B cell (primary cell): ENCODE data around the gene MYL5. TPM values are rescaled to one million over a fixed set of nuclear protein-coding genes. Genes with fewer than 3 reads are reported as not detected.

Source experiments
- ATAC-seq: fragments of 200-7000 bp; cut with Tn5 transposase; one replicate; pipeline ENCODE4 v1.10.0; 2021; ENCODE audit warnings: low read depth, mild to moderate bottlenecking, moderate number of reproducible peaks, moderate library complexity
- CTCF ChIA-PET: fragments of 350-600 bp; sonication (Branson Sonifier 250); formaldehyde crosslinking; loops from one replicate; lab custom pipeline; 2021; ENCODE audit warnings: antibody characterized with exemption, inconsistent platforms; lab: Charles Lee
- POLR2A ChIA-PET: fragments of 350-600 bp; sonication (Branson Sonifier 250); formaldehyde crosslinking; loops from one replicate; lab custom pipeline; 2021; ENCODE audit warnings: antibody characterized with exemption; lab: Charles Lee
- DNase-seq: peaks from one replicate; pipeline ENCODE4 v3.0.0; 2013
- H2AFZ ChIP-seq: 2 replicates; pipeline ENCODE4 v1.6.1; 2012; ENCODE audit warnings: mild to moderate bottlenecking, low read depth, low read length; ENCODE audit not compliant: insufficient read depth, poor library complexity, severe bottlenecking
- H3K27ac ChIP-seq, 2 donors: 1 replicate in 1 of 2; 2 replicates in 1 of 2; pipeline ENCODE4 v1.5.1; 2012 to 2013; ENCODE audit warnings: low read length in 2 of 2, mild to moderate bottlenecking in 2 of 2, moderate library complexity in 1 of 2
- H3K27me3 ChIP-seq, 4 experiments: fragments of 200-600 bp in 1 of 4; sonication (generic) in 1 of 4; replicated peaks in 1 of 4; 1 replicate in 2 of 4; 2 replicates in 2 of 4; pipeline versions ENCODE4 v1.6.1 to v1.7.0; 2013 to 2016; ENCODE audit warnings: low read length in 3 of 4, mild to moderate bottlenecking in 2 of 4, mixed read lengths in 1 of 4, moderate library complexity in 1 of 4; ENCODE audit not compliant: insufficient read depth in 4 of 4, control insufficient read depth in 3 of 4; ENCODE audit errors: control extremely low read depth in 1 of 4
- H3K36me3 ChIP-seq, 2 experiments: replicated peaks in 1 of 2; 1 replicate in 1 of 2; 2 replicates in 1 of 2; pipeline versions ENCODE4 v1.6.1 to v1.7.1; 2013; ENCODE audit warnings: low read length in 1 of 2; ENCODE audit not compliant: insufficient read depth in 2 of 2, control insufficient read depth in 1 of 2; ENCODE audit errors: control extremely low read depth in 1 of 2, extremely low read depth in 1 of 2
- H3K4me1 ChIP-seq, 2 donors: fragments of 200-600 bp in 1 of 2; sonication (generic) in 1 of 2; 1 replicate in 1 of 2; 2 replicates in 1 of 2; pipeline versions ENCODE4 v1.5.1 to v1.6.1; 2013 to 2017; ENCODE audit warnings: low read length in 2 of 2; ENCODE audit not compliant: control insufficient read depth in 2 of 2, insufficient read depth in 2 of 2
- H3K4me2 ChIP-seq: replicated peaks from 2 replicates; pipeline ENCODE3; 2012; ENCODE audit warnings: mild to moderate bottlenecking, low read depth, low read length; ENCODE audit not compliant: poor library complexity, severe bottlenecking
- H3K4me3 ChIP-seq, 5 experiments: fragments of 200-600 bp in 1 of 5; sonication (generic) in 1 of 5; 1 replicate in 3 of 5; 2 replicates in 2 of 5; pipeline versions ENCODE4 v1.5.1 to v1.7.0; 2011 to 2016; ENCODE audit warnings: low read length in 4 of 5, mild to moderate bottlenecking in 4 of 5, low read depth in 2 of 5, control low read depth in 1 of 5, moderate library complexity in 1 of 5; ENCODE audit not compliant: insufficient read depth in 1 of 5; ENCODE audit errors: control extremely low read depth in 1 of 5, extremely low read depth in 1 of 5
- H3K79me2 ChIP-seq: fragments of 200-600 bp; sonication (generic); one replicate; pipeline ENCODE4 v1.6.0; 2016; ENCODE audit warnings: low read length; ENCODE audit not compliant: control insufficient read depth, insufficient read depth
- H3K9ac ChIP-seq: fragments of 200-600 bp; sonication (generic); 2 replicates; pipeline ENCODE4 v1.6.1; 2017; ENCODE audit warnings: mild to moderate bottlenecking, low read length, moderate library complexity
- H3K9me3 ChIP-seq, 3 donors: one replicate each; pipeline versions ENCODE4 v1.6.1 to v1.7.1; 2013; ENCODE audit warnings: low read length in 2 of 3; ENCODE audit not compliant: control insufficient read depth in 2 of 3, insufficient read depth in 1 of 3; ENCODE audit errors: control extremely low read depth in 1 of 3
- H4K20me1 ChIP-seq: 2 replicates; pipeline ENCODE4 v1.6.0; 2012; ENCODE audit warnings: mild to moderate bottlenecking, low read length; ENCODE audit not compliant: insufficient read depth, control insufficient read depth, poor library complexity, severe bottlenecking
- H3K27ac Mint-ChIP-seq: one replicate; pipeline ENCODE4 v1.8.0; 2021; ENCODE audit warnings: mixed read lengths
- H3K27me3 Mint-ChIP-seq: one replicate; pipeline ENCODE4 v1.8.0; 2021; ENCODE audit warnings: mixed read lengths
- H3K4me1 Mint-ChIP-seq: one replicate; pipeline ENCODE4 v1.8.0; 2021; ENCODE audit warnings: mixed read lengths
- H3K4me3 Mint-ChIP-seq: one replicate; pipeline ENCODE4 v1.8.0; 2021; ENCODE audit warnings: mixed read lengths
- H3K9me3 Mint-ChIP-seq: one replicate; pipeline ENCODE4 v1.8.0; 2022; ENCODE audit warnings: mixed read lengths; ENCODE audit not compliant: insufficient read depth
- EZH2 ChIP-seq: IDR thresholded peaks from 2 replicates; pipeline ENCODE4 v1.6.1; 2012; ENCODE audit warnings: borderline replicate concordance, low read depth, mild to moderate bottlenecking, moderate library complexity, low read length; ENCODE audit not compliant: insufficient read depth, poor library complexity, severe bottlenecking
- WGBS: methylation state at CpG from one replicate; pipeline ENCODE4 v1.1.5; 2013; ENCODE audit warnings: missing lambda C conversion rate; ENCODE audit not compliant: insufficient coverage; 5-methylcytosine and 5-hydroxymethylcytosine counted together
- intact Hi-C: fragments of 100-400 bp; cut with micrococcal nuclease; formaldehyde crosslinking; loops from one replicate; pipeline ENCODE4 v1.10.0; 2022
- polyA plus RNA-seq: library from polyadenylated mRNA; depleted of rRNA; stranded (reverse); fragments of >200 nt; gene quantifications from 2 replicates; pipeline ENCODE4 v1.2.3, GENCODE V29; 2012
- total RNA-seq, 2 donors: library from RNA; stranded (reverse); fragments of 120-200 nt in 1 of 2; gene quantifications; 1 replicate in 1 of 2; 2 replicates in 1 of 2; pipeline versions ENCODE4 v1.2.3 to v1.2.4, GENCODE V29; 2013 to 2022
- TF ChIP-seq, protein P1 (sequence below): fragments of 200-600 bp; IDR thresholded peaks from one replicate; pipeline ENCODE4 v1.8.0; 2022; ENCODE audit warnings: antibody characterized with exemption, mild to moderate bottlenecking

MYL5 gene
- total and polyA plus RNA-seq, 2 donors (not counting 1 experiment from before 2014, with no cell fraction given): 16.9 to 38.3 TPM

DNA sequence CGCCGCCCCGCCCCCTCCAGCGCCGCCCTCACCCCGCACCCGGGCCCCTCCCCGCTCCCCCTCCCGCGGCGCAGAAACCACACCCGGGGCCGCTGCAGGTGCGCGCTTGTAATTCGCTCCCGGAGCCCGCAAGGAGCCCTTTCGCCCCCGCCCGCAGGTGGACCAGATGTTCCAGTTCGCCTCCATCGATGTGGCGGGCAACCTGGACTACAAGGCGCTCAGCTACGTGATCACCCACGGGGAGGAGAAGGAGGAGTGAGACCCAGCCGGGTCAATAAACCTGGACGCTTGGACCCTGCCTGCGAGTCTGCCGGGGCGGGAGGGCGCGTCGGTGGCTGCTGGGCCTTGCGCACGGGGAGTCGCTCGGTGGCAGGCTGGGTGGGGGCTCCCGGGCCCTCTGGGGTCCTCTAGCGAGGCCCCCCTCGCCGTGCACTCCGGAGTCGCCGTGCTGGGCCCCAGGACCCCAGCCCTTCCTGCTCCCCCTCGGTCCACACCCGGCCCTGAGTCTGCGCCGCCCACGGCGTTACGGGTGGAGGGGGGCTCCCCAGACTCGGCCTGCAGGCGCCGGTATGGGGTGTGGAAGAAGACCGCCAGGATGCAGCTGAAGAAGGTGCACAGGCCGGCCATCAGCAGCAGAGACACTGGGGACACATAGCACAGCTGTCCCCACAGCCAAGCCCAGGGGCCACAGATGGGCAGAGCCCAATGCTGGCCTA lies 7.6 kb downstream of the MYL5 start:
- Histone ChIP-seq H2AFZ (no peak overlapping the region), H3K4me1 (peaks cover 12 to 26% of the 10 kb centered on the region in 2 donors), H3K36me3 (no peaks in the 10 kb centered on the region), H3K79me2 (no peaks in the 10 kb centered on the region), H4K20me1 (no peaks in the 10 kb centered on the region), H3K9me3 (peaks cover 0 to 10% (median 0%) of the 10 kb centered on the region in 3 donors), H3K4me2 (peak overlapping the region; percentile 42), H3K4me3 (peak overlapping the region in 1 of 5 experiments; percentile 23), H3K27ac (no peak overlapping the region), H3K27me3 (peaks cover 0 to 2% (median 0%) of the 10 kb centered on the region in 4 experiments), H3K9ac (no peak overlapping the region)
- Mint-ChIP-seq H3K27ac (peak overlapping the region; percentile 41), H3K4me3 (peak overlapping the region; percentile 19), H3K4me1 (peaks cover 21% of the 10 kb centered on the region), H3K9me3 (no peaks in the 10 kb centered on the region), H3K27me3 (peaks cover 8% of the 10 kb centered on the region)
- POLR2A ChIA-PET: interaction anchor here (0.7 kb wide), 1 partner anchor 23 kb away, joined by 3 read pairs; the partner anchor contains the start of gene PCGF3
- CTCF ChIA-PET: no interaction called here
- peak; percentile 63 for DNase-seq
- 84% methylated on average over 47 of the region's 58 CpGs for WGBS
- intact Hi-C loops: loop anchor here (1.0 kb wide), 1 partner anchor 23 kb away; the partner anchor contains the start of gene PCGF3
- peak; percentile 12 for ATAC-seq
- TF ChIP-seq EZH2: no peak
- TF ChIP-seq, protein P1, sequence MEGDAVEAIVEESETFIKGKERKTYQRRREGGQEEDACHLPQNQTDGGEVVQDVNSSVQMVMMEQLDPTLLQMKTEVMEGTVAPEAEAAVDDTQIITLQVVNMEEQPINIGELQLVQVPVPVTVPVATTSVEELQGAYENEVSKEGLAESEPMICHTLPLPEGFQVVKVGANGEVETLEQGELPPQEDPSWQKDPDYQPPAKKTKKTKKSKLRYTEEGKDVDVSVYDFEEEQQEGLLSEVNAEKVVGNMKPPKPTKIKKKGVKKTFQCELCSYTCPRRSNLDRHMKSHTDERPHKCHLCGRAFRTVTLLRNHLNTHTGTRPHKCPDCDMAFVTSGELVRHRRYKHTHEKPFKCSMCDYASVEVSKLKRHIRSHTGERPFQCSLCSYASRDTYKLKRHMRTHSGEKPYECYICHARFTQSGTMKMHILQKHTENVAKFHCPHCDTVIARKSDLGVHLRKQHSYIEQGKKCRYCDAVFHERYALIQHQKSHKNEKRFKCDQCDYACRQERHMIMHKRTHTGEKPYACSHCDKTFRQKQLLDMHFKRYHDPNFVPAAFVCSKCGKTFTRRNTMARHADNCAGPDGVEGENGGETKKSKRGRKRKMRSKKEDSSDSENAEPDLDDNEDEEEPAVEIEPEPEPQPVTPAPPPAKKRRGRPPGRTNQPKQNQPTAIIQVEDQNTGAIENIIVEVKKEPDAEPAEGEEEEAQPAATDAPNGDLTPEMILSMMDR: no peak
